GM23338 (cell line): Measurements from ENCODE around the gene DLG2. TPM values are rescaled to one million over a fixed set of nuclear protein-coding genes. Genes with fewer than 3 reads are reported as not detected.

Experiments used
- ATAC-seq: fragments of 200-7000 bp; cut with Tn5 transposase; 3 replicates; pipeline ENCODE4 v1.9.1; 2020
- DNase-seq: peaks from one replicate; pipeline ENCODE4 v3.0.0-alpha.2; 2015; ENCODE audit warnings: low spot score
- H2AFZ ChIP-seq: fragments of 200-600 bp; sonication (generic); 2 replicates; pipeline ENCODE4 v1.8.0; 2016; ENCODE audit warnings: antibody characterized with exemption, mild to moderate bottlenecking, moderate library complexity
- H3F3A ChIP-seq: fragments of 200-600 bp; sonication (generic); replicated peaks from 2 replicates; pipeline ENCODE4 v1.8.0; 2017; ENCODE audit warnings: antibody characterized with exemption, mixed run types, low read depth
- H3K27ac ChIP-seq: fragments of 200-600 bp; sonication (generic); 2 replicates; pipeline ENCODE4 v1.6.1; 2016; ENCODE audit warnings: low read depth
- H3K27me3 ChIP-seq: fragments of 200-600 bp; sonication (generic); 2 replicates; pipeline ENCODE4 v1.8.0; 2016; ENCODE audit warnings: mild to moderate bottlenecking, mixed run types, moderate library complexity; ENCODE audit not compliant: insufficient read depth
- H3K36me3 ChIP-seq: fragments of 200-600 bp; sonication (generic); 2 replicates; pipeline ENCODE4 v1.8.0; 2016; ENCODE audit warnings: mild to moderate bottlenecking; ENCODE audit not compliant: insufficient read depth
- H3K4me1 ChIP-seq: fragments of 200-600 bp; sonication (generic); 2 replicates; pipeline ENCODE4 v1.8.0; 2016; ENCODE audit warnings: mild to moderate bottlenecking, moderate library complexity; ENCODE audit not compliant: insufficient read depth
- H3K4me2 ChIP-seq: fragments of 200-600 bp; sonication (generic); 2 replicates; pipeline ENCODE4 v1.7.1; 2017; ENCODE audit warnings: mixed run types
- H3K4me3 ChIP-seq: fragments of 200-600 bp; sonication (generic); 2 replicates; pipeline ENCODE4 v1.6.1; 2016; ENCODE audit warnings: mixed run types
- H3K79me2 ChIP-seq: fragments of 200-600 bp; sonication (generic); replicated peaks from 2 replicates; pipeline ENCODE4 v1.8.0; 2017; ENCODE audit warnings: mild to moderate bottlenecking; ENCODE audit not compliant: insufficient read depth
- H3K9me2 ChIP-seq: fragments of 200-600 bp; sonication (generic); 2 replicates; pipeline ENCODE4 v1.8.0; 2017; ENCODE audit not compliant: insufficient read depth
- H4K20me1 ChIP-seq: fragments of 200-600 bp; sonication (generic); replicated peaks from 2 replicates; pipeline ENCODE4 v1.8.0; 2017; ENCODE audit warnings: mild to moderate bottlenecking; ENCODE audit not compliant: insufficient read depth
- H3K27ac Mint-ChIP-seq: 2 replicates; pipeline ENCODE4 v1.8.0; 2020; ENCODE audit warnings: inconsistent platforms, mild to moderate bottlenecking, moderate library complexity, mixed read lengths
- H3K27me3 Mint-ChIP-seq: 3 replicates; pipeline ENCODE4 v1.8.0; 2022; ENCODE audit warnings: low read depth, mild to moderate bottlenecking, moderate library complexity, mixed read lengths, inconsistent platforms; ENCODE audit not compliant: insufficient read depth, poor library complexity
- H3K36me3 Mint-ChIP-seq: 3 replicates; pipeline ENCODE4 v1.8.0; 2021; ENCODE audit warnings: low read depth, mild to moderate bottlenecking, inconsistent platforms, moderate library complexity, mixed read lengths
- H3K4me1 Mint-ChIP-seq: 3 replicates; pipeline ENCODE4 v1.8.0; 2020; ENCODE audit warnings: mild to moderate bottlenecking, inconsistent platforms, mixed read lengths
- H3K4me3 Mint-ChIP-seq: 3 replicates; pipeline ENCODE4 v1.8.0; 2021; ENCODE audit warnings: moderate library complexity, mild to moderate bottlenecking, inconsistent platforms, mixed read lengths
- H3K9me3 Mint-ChIP-seq: 3 replicates; pipeline ENCODE4 v1.8.0; 2020; ENCODE audit warnings: moderate library complexity, mild to moderate bottlenecking, inconsistent platforms, mixed read lengths
- CREB1 ChIP-seq: fragments of 250-450 bp; sonication (Bioruptor Pico); IDR thresholded peaks from 2 replicates; pipeline ENCODE4 v1.5.0; 2020; ENCODE audit warnings: low read depth, mild to moderate bottlenecking, moderate library complexity
- ETS1 ChIP-seq: IDR thresholded peaks from 2 replicates; pipeline ENCODE4 v1.6.1; 2016; ENCODE audit warnings: antibody characterized with exemption
- EZH2 ChIP-seq: fragments of 200-600 bp; sonication (generic); IDR thresholded peaks from one replicate; pipeline ENCODE4 v1.8.0; 2017; ENCODE audit warnings: antibody characterized with exemption, mild to moderate bottlenecking, low read depth; ENCODE audit not compliant: unreplicated experiment
- EZH2phosphoT487 ChIP-seq: fragments of 200-600 bp; sonication (generic); IDR thresholded peaks from one replicate; pipeline ENCODE4 v1.8.1; 2018; ENCODE audit warnings: antibody characterized with exemption; ENCODE audit not compliant: unreplicated experiment
- JUNB ChIP-seq: IDR thresholded peaks from one replicate; pipeline ENCODE4 v1.6.1; 2016; ENCODE audit warnings: antibody characterized with exemption; ENCODE audit not compliant: unreplicated experiment
- NANOG ChIP-seq: IDR thresholded peaks from 2 replicates; pipeline ENCODE4 v1.6.1; 2016; ENCODE audit warnings: antibody characterized with exemption, borderline replicate concordance
- STAT1 ChIP-seq: IDR thresholded peaks from one replicate; pipeline ENCODE4 v1.6.1; 2016; ENCODE audit warnings: antibody characterized with exemption; ENCODE audit not compliant: unreplicated experiment
- ZNF462 ChIP-seq: fragments of 250-450 bp; sonication (Bioruptor Pico); IDR thresholded peaks from 2 replicates; pipeline ENCODE4 v1.5.0; 2020; ENCODE audit warnings: mild to moderate bottlenecking, moderate library complexity
- polyA plus RNA-seq: library from polyadenylated mRNA; unstranded; fragments of >200 nt; fragmentation: Nextera tagmentation; extraction: Ambion mirVana; gene quantifications from 2 replicates; pipeline ENCODE4 v1.2.1, GENCODE V29; 2016
- total RNA-seq: library from RNA; depleted of rRNA; stranded (reverse); fragments of >200 nt; shearing (Covaris generic); gene quantifications from 2 replicates; pipeline ENCODE4 v1.2.3, GENCODE V29; 2014

DLG2 gene
- total and polyA plus RNA-seq, 2 experiments from 2014 or later: 19.8 to 21.5 TPM

- TF ChIP-seq ZNF462 (CRISPR knock-in tag) (no peak), STAT1 (no peak), ETS1 (no peak)
These were observed 771.5 kb downstream of the DLG2 start (continued) for GRCh38 chr11:84855508-84856245.

GRCh38 chr11:84854498-84854880 is 772.7 kb downstream of the DLG2 start:
- H4K20me1 ChIP-seq: no peaks in the 10 kb centered on the region
- Mint-ChIP-seq H3K4me1 (peaks cover 3% of the 10 kb centered on the region; the same call in 2 of the 3 replicates), H3K36me3 (no peaks in the 10 kb centered on the region), H3K9me3 (no peaks in the 10 kb centered on the region), H3K27me3 (no peaks in the 10 kb centered on the region), H3K27ac (no peak overlapping the region), H3K4me3 (no peak overlapping the region)
- no peak overlapping the region for H3K27ac ChIP-seq
- H3K36me3 ChIP-seq: no peaks in the 10 kb centered on the region
- no peaks in the 10 kb centered on the region for H3K4me1 ChIP-seq
- no peak overlapping the region for H3K4me2 ChIP-seq
- H3K27me3 ChIP-seq: no peaks in the 10 kb centered on the region
- no peaks in the 10 kb centered on the region for H3K79me2 ChIP-seq
- H3K4me3 ChIP-seq: no peak overlapping the region
- H2AFZ ChIP-seq: no peak overlapping the region
- H3F3A ChIP-seq: no peaks in the 10 kb centered on the region
- no peak for ATAC-seq
- DNase-seq: no peak
- H3K9me2 ChIP-seq: peaks cover 6% of the 10 kb centered on the region; the same call in 1 of the 2 replicates
- TF ChIP-seq EZH2phosphoT487 (no peak), STAT1 (no peak), JUNB (no peak), ZNF462 (CRISPR knock-in tag) (no peak), NANOG (no peak), CREB1 (CRISPR knock-in tag) (no peak), EZH2 (no peak)
